ENCODE measurements around the gene INHBE.

DNA sequence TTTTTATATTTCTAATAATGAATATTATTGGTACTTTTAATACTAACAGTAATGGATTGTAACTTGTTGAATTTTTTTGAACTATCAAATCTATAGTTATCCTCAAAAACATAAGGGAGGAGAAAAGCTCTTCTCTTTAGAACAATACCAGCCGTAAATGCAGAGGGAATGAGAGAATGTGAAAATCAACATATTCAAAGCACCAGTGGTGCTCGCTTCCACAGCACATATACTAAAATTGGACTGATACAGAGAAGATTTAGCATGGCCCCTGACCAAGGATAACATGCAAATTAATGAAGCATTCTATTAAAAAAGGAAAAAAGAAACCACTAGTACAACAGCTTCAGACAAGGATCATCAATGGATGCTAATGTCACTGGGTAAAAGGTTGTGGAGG lies 40.0 kb upstream of the INHBE start:
- no peak for TF ChIP-seq POLR2A (IDR thresholded peaks at IDR 0.05; ENCODE audit: low read depth, low read length)
- no peak for TF ChIP-seq POLR2AphosphoS5 (IDR thresholded peaks at IDR 0.05; ENCODE audit: low read depth, low read length)
- no peak for TF ChIP-seq TAF1 (IDR thresholded peaks at IDR 0.05; ENCODE audit: borderline replicate concordance, low read depth, low read length)
